MM.1S (cell line): ENCODE data around the gene OR13C3.

Experiments
- EZH2 ChIP-seq: fragments of 300-600 bp; sonication (generic); optimal IDR thresholded peaks from 2 replicates; pipeline ENCODE3; 2017; ENCODE audit warnings: low read depth, mild to moderate bottlenecking, antibody characterized with exemption, low read length, mixed read lengths
- TF ChIP-seq, protein P1 (sequence below): fragments of 300-600 bp; sonication (generic); IDR thresholded peaks from 2 replicates; pipeline ENCODE4 v1.5.1; 2016; ENCODE audit warnings: antibody characterized with exemption, low read length, mixed read lengths

DNA sequence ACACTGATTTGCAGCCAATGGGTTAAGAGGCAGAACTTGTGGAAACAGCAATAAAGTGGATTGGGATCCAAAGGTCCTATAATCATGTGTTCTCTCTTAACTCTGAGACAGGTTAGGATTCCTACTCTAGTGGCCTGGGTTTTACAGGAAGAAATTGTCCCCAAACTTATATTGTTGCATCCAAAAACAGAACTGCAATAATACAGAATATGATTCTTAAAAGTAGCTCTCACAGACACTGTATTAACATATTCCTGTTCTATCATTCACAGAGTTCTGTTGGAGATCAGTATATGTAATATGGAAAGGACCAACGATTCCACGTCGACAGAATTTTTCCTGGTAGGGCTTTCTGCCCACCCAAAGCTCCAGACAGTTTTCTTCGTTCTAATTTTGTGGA lies 32.2 kb upstream of the OR13C3 start, which contains the start of gene OR13C8:
- TF ChIP-seq, protein P1, sequence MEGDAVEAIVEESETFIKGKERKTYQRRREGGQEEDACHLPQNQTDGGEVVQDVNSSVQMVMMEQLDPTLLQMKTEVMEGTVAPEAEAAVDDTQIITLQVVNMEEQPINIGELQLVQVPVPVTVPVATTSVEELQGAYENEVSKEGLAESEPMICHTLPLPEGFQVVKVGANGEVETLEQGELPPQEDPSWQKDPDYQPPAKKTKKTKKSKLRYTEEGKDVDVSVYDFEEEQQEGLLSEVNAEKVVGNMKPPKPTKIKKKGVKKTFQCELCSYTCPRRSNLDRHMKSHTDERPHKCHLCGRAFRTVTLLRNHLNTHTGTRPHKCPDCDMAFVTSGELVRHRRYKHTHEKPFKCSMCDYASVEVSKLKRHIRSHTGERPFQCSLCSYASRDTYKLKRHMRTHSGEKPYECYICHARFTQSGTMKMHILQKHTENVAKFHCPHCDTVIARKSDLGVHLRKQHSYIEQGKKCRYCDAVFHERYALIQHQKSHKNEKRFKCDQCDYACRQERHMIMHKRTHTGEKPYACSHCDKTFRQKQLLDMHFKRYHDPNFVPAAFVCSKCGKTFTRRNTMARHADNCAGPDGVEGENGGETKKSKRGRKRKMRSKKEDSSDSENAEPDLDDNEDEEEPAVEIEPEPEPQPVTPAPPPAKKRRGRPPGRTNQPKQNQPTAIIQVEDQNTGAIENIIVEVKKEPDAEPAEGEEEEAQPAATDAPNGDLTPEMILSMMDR: no peak
- no peak for TF ChIP-seq EZH2
